ENCODE data around the gene OAT.
"Not testable (repeated sequence)": the region's sequence is repeated elsewhere in the genome, so short reads cannot be mapped to it uniquely, and the experiment has no call there.

Gene OAT

DNA sequence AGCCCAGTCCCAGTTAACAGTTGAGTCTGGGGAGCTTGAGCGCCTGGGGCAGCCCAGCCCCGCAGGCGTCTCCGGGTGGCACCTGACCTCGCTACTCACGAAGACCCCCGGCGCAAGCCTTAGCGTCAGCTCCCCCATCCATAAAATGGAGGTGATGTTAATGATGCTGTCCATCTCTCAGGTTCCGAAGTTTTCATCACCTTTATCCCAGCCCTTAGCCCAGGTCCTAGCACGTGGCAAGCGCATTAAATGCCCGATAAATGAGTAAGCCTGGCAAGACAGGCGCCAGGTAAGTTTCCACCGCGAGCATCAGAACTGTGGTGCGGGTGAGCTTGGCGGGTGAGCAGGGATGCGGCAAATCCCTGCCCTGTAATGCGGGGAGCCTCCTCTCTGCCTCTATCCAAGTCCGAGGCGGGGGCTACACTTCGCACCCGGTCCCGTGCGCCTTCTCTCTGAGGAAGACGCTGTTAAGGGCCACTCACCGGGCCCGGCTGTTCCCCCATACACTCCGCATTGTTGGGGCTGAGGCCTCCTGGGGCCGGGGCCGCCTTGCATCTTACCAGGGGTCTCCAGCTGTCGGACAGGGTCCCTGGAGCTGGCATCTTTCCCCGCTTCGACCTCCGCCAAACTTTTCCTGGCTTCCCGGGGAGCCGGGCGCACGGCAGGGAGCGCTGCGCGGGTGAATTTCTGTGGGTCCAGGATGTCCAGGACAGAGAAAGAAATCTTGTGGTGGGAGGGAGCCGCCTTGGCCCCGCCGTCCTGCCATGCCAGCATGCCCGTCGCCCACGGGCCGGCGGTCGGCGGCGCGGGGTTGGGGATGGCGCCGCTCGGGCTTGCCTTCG lies 30.7 kb upstream of the OAT start:
- H3K27me3 ChIP-seq (replicated peaks): peaks cover 68% of the 10 kb centered on the region
- DNase-seq: no peak
- TF ChIP-seq, protein P1, sequence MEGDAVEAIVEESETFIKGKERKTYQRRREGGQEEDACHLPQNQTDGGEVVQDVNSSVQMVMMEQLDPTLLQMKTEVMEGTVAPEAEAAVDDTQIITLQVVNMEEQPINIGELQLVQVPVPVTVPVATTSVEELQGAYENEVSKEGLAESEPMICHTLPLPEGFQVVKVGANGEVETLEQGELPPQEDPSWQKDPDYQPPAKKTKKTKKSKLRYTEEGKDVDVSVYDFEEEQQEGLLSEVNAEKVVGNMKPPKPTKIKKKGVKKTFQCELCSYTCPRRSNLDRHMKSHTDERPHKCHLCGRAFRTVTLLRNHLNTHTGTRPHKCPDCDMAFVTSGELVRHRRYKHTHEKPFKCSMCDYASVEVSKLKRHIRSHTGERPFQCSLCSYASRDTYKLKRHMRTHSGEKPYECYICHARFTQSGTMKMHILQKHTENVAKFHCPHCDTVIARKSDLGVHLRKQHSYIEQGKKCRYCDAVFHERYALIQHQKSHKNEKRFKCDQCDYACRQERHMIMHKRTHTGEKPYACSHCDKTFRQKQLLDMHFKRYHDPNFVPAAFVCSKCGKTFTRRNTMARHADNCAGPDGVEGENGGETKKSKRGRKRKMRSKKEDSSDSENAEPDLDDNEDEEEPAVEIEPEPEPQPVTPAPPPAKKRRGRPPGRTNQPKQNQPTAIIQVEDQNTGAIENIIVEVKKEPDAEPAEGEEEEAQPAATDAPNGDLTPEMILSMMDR (IDR thresholded peaks at IDR 0.05; ENCODE audit: low read depth, low read length, missing control alignments): no peak
- in situ Hi-C loops (cut with HindIII; ENCODE audit: low pct_ligation_motif_present, low sequenced_read_pairs): no loop called here
- H3K27ac ChIP-seq: no peak overlapping the region
- no peak overlapping the region for H3K4me3 ChIP-seq (ENCODE audit: low read depth, low read length)
- H3K36me3 ChIP-seq (replicated peaks): no peaks in the 10 kb centered on the region

DNA sequence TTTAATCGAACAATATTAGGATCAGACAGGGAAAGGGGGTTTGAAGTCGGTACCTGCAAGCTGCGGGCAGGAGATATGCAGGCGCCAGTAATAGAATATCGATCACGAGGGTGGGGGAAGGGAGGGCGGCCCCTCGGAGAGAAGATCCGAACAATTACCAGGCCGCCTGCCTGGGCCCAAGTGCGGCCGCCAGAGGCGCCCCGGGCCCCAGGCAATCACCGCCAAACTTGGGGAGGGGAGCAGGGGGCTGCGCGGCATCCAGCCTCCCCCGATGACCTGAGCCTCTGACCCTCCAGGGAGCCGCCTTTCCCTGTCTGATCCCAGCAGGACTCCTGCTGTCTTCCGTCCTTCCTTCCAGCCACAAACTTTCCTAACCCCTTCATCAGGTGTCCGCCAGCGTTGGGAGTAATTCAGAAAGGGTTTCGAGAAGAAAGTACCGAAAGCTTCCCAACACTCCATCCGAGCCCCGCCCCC lies 30.0 kb upstream of the OAT start:
- in situ Hi-C loops (cut with HindIII; ENCODE audit: low pct_ligation_motif_present, low sequenced_read_pairs): no loop called here
- no peak overlapping the region for H3K4me3 ChIP-seq (ENCODE audit: low read depth, low read length)
- no peaks in the 10 kb centered on the region for H3K36me3 ChIP-seq (replicated peaks)
- TF ChIP-seq, protein P1 (IDR thresholded peaks at IDR 0.05; ENCODE audit: low read depth, low read length, missing control alignments): peak; percentile 31
- H3K27me3 ChIP-seq (replicated peaks): peaks cover 68% of the 10 kb centered on the region
- no peak for DNase-seq
- no peak overlapping the region for H3K27ac ChIP-seq

DNA sequence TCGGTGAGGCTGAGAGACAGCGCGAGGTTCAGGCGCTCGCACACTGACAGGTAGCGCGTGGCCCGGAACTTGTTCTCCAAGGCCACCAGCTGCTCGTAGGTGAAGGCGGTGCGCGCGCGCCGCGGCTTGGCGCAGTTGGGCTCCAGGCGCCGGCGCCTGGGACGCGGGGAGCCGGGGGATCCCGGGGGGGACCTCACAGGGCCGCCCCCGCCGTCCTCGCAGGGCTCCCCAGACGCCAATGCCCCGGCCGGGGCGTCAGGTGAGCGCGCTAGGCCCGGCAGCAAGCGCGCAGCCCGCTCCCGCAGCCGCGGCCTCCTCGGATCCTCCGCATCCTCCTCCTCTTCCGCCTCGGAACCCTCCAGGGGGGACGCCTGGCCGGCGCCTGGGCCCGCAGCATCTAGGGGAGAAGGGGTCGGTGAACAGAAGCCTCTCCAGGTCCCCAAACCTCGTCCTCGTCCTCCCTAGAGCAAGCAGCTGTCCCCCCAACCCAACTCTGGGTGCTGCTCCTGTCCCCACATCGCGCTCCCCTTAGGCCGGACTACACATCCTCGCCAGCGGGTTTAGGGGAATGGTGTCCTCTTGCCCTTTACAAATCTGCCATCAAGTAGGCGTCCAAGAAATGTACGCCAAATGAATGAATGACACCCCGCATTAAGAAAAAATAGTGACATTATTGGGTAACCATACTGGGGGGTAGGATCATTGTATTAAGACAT lies 29.2 kb upstream of the OAT start:
- Histone ChIP-seq H3K27me3 (replicated peaks) (peaks cover 64% of the 10 kb centered on the region), H3K4me3 (ENCODE audit: low read depth, low read length) (no peak overlapping the region), H3K27ac (no peak overlapping the region), H3K36me3 (replicated peaks) (no peaks in the 10 kb centered on the region)
- in situ Hi-C loops (cut with HindIII; ENCODE audit: low pct_ligation_motif_present, low sequenced_read_pairs): no loop called here
- TF ChIP-seq, protein P1 (IDR thresholded peaks at IDR 0.05; ENCODE audit: low read depth, low read length, missing control alignments): no peak
- DNase-seq: no peak

DNA sequence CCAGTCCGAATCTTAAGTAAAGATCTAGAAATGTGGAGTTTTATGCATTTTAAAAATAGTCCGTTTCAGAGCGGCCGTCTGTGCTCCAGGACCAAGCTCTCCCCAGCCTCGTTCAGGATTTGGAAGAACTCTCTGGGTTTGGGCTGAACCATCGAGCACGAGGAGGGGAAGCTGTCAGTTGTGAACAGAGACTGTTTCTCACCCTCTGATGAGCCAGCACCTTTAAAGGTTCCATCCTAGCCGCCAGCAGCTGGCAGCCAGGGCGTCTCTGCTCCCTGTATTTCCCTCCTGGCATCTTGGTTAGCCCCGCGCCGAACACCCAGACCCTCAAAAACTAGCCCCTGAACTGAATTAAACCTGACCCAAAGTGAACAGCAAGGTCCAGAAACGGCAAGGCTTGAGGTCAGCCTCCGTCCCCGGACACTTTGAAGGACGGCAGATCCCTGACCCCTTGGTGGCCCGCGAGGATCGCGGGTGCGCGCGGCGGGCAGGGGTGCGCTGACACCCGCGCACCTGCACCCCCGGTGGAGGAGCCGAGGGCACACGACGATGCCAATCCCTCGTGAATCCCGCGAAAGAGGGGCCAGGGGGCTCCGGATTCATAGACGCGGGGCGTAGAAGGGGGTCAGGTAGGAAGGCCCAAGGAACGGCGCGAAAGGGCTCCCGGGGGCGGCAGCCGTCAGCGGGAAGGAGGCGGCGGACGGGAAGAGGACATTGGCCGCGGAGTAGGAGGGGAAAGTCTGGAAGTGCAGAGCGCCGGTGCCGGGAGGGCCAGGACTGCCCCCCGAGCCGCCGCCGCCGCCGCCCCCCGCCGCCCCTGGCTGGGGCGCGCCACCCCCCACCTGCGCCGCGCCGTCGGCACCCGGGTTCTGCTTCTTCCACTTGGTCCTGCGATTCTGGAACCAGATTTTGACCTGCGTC lies 28.4 kb upstream of the OAT start:
- TF ChIP-seq, protein P1 (IDR thresholded peaks at IDR 0.05; ENCODE audit: low read depth, low read length, missing control alignments): no peak
- Histone ChIP-seq H3K4me3 (ENCODE audit: low read depth, low read length) (no peak overlapping the region), H3K27me3 (replicated peaks) (peaks cover 64% of the 10 kb centered on the region), H3K36me3 (replicated peaks) (no peaks in the 10 kb centered on the region), H3K27ac (no peak overlapping the region)
- DNase-seq: no peak
- in situ Hi-C loops (cut with HindIII; ENCODE audit: low pct_ligation_motif_present, low sequenced_read_pairs): no loop called here

DNA sequence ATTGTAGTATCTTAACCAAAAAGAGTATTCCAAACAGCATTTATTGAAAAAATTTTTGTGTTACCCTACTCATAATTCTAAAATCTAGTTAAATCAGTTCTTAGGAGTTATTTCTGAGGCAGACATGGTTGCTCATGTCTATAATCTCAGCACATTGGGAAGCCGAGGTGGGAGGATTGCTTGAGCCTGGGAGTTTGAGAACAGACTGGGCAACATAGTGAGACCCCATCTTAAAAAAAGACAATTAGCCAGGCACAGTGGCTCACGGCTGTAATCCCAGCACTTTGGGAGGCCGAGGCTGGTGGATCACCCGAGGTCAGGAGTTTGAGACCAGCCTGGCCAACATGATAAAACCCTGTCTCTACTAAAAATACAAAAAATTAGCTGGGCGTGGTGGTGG lies 23.0 kb upstream of the OAT start:
- H3K27ac ChIP-seq; H3K4me3 ChIP-seq (ENCODE audit: low read depth, low read length); in situ Hi-C loops (cut with HindIII; ENCODE audit: low pct_ligation_motif_present, low sequenced_read_pairs); DNase-seq; H3K36me3 ChIP-seq (replicated peaks): not testable (repeated sequence)
- peaks cover 14% of the 10 kb centered on the region for H3K27me3 ChIP-seq (replicated peaks)

All from brain microvascular endothelial cell (primary cell).